Measurements from ENCODE around the gene PRKG1.

DNA sequence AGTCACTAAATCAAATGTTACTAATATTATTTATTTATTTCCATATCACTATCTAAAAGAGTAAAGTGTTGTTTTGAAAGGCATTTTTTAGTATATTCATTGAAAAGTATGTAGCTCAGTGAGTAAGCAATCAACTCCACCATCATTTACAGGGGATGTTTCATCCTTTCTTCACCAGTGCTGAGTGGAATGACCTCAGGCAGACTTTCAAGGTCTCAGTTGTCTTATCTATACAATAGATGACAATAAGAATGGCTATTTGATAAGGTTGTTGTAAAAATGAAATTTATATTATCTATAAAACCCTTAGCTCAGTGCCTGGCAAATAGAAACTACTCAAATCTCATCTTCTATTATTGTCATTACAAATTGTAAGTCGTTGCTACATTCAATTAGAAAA, 829.4 kb downstream of the PRKG1 start:
- TF ChIP-seq, protein P1, sequence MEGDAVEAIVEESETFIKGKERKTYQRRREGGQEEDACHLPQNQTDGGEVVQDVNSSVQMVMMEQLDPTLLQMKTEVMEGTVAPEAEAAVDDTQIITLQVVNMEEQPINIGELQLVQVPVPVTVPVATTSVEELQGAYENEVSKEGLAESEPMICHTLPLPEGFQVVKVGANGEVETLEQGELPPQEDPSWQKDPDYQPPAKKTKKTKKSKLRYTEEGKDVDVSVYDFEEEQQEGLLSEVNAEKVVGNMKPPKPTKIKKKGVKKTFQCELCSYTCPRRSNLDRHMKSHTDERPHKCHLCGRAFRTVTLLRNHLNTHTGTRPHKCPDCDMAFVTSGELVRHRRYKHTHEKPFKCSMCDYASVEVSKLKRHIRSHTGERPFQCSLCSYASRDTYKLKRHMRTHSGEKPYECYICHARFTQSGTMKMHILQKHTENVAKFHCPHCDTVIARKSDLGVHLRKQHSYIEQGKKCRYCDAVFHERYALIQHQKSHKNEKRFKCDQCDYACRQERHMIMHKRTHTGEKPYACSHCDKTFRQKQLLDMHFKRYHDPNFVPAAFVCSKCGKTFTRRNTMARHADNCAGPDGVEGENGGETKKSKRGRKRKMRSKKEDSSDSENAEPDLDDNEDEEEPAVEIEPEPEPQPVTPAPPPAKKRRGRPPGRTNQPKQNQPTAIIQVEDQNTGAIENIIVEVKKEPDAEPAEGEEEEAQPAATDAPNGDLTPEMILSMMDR (conservative IDR thresholded peaks at IDR 0.05; ENCODE audit: low read depth in 2 of 2), result no peak
- no peak for TF ChIP-seq EZH2 (IDR thresholded peaks at IDR 0.05; ENCODE audit: low read depth, unreplicated experiment)
- no peak for TF ChIP-seq CREB1 (CRISPR knock-in tag; IDR thresholded peaks at IDR 0.05; ENCODE audit: low read depth)
- TF ChIP-seq POLR2AphosphoS5 (IDR thresholded peaks at IDR 0.05; ENCODE audit: low read depth), result no peak

Data from GM23338 (cell line).